HG03196 (cell line): ENCODE measurements around the gene ADARB1.

Experiments
- ATAC-seq: cut with Tn5 transposase; IDR thresholded peaks from one replicate; pipeline ENCODE4 v1.9.1; 2021; ENCODE audit not compliant: unreplicated experiment

ADARB1 gene

GRCh38 chr21:45037986-45038385, 36.4 kb upstream of the ADARB1 start:
- ATAC-seq, result no peak

- ATAC-seq, result no peak
Observed at GRCh38 chr21:45039317-45040156, 34.8 kb upstream of the ADARB1 start.

- no peak for ATAC-seq
Observed at GRCh38 chr21:45040157-45040711, 34.1 kb upstream of the ADARB1 start.

DNA sequence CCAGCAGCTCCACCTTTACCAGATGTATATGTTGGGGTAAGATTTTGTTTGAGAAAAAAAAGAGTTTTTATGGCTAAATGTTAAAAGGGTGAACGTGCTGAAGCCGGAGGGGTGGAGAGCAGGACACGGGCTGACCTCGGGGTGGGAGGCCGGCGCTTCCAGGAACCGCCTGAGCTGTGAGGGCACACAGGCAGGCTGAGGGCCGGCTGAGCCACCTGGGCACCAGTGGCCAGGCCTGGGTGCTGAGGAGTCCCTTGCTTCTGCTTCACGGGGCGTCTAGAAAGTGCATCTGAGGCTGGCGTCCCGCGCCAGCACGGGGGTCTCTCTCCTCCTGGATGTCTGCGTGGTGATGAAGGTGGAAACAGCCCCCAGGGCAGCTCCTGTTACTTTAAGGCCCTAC, 33.6 kb upstream of the ADARB1 start:
- ATAC-seq, result no peak

- ATAC-seq, result no peak
Observed at GRCh38 chr21:45041351-45041805, 33.0 kb upstream of the ADARB1 start.

- ATAC-seq, result no peak
Observed at GRCh38 chr21:45041984-45042663, 32.3 kb upstream of the ADARB1 start.

DNA sequence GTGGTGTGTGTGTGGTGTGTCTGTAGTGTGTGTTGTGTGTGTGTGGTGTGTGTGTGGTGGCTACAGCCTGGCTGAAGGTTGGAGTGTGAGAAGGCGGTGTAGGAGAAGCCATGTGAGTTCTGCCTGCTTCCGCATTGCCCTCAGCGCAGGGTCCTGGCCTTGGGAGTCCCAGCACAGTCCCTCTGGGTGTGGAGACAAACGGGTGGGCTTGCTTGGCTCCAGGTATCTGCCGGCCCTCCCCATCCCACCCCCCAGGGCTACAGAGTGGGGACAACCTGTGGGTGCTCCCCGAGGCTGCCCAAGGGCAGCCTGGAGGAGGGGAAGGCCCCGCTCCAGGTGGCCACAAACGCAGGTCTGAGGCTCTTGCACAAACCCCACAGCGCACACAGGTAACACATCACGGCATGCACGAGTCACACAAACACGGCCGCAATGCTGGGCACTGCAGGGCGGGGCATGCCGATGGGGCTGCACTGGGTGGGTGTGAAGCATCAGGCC, 31.7 kb upstream of the ADARB1 start:
- ATAC-seq, result no peak

GRCh38 chr21:45043541-45044020, 30.8 kb upstream of the ADARB1 start:
- no peak for ATAC-seq

- ATAC-seq, result no peak
Observed at GRCh38 chr21:45045481-45045880, 28.9 kb upstream of the ADARB1 start.

DNA sequence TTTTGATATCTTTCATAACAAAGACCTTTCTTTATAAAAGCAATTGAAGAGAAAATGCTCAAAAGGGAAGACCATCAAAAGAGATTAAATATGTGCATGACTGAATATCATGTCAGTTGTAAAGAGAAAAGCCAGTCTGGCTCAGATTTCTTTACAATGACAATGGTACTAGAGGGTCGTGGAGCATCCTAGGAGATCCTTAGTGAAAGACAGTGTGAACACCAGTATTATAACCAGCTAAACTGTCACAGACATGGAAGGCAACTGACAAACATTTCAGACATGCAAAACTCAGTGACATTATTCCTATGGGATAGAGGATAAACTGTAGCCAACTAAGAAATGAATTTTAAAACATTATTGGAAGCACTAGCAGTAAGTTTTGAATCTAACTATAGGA, 27.1 kb upstream of the ADARB1 start:
- no peak for ATAC-seq

DNA sequence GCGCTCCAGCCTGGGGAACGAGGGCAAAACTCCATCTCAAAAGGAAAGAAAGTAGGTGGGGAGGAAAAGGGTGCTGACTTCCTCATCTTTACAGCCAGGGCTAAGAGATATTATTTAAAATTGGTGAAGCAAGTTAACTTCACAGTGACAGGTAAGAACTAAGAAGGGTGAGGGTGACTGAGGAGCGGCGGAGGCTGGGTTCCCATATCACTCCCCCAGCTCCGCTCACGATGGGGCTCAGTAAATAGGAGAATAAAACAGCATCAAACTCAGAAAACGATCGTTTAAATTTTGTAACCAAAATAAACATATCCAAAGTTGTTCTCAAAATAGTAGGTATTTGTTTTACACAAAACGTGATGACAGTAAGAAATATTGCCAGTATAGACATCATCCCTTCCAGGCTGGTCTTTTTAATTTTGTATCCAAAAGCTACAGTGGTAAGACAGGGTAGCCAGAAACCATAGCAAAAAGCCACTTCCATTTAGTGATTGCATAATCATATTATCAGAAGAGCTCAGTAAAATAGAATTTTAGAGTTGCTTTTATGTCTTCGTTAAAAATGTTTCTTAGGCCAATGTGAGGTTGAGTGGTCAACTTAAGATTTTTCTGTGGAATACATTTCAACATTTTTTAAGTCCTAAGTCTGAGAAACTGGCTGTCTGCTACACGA, 26.2 kb upstream of the ADARB1 start:
- no peak for ATAC-seq

DNA sequence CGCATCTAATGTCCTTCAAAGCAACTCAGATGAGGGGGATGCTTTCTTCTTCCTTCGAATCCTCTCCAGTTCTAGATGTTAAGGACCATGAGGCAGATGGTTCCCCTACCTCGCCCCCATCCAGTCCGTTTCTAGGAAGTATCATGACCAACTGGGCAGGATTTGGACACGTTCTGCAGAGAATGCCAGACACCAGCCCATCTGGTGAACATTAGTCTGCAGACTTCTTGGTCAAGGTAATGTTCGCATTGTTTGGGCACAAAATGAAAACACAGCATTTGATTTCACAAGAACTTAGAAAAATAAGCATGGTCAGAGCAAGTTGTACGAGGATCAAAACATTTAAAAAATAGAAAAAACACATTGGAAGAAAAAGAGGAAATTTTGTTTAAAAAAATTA, 25.4 kb upstream of the ADARB1 start:
- ATAC-seq, result no peak

GRCh38 chr21:45049714-45050344, 24.6 kb upstream of the ADARB1 start:
- no peak for ATAC-seq

DNA sequence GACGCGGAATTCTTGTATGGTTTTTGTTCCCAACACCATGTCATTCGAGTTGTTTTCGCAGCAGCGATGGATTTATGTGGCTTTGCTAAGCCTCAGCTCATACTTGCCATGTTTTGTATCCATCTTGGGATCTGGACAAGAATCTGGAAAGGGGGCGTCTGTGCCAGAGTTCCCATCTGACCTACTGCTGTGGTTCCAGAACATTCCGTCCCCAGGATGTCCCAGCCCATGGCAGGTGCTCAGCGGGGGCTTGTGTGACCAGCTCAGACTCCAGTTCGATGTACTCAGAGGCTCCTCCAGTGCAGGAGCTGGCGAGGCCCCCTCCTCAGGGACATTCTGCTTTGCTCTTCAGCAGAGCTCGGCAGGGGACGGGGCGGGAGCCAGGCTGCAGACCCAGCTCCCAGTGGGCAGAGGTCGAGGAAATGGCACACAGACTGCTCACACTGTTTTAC, 24.0 kb upstream of the ADARB1 start:
- no peak for ATAC-seq

- no peak for ATAC-seq
Observed at GRCh38 chr21:45050797-45051489, 23.4 kb upstream of the ADARB1 start.

GRCh38 chr21:45051580-45052434, 22.6 kb upstream of the ADARB1 start:
- no peak for ATAC-seq

GRCh38 chr21:45052960-45053359, 21.4 kb upstream of the ADARB1 start:
- no peak for ATAC-seq

- ATAC-seq, result no peak
Observed at GRCh38 chr21:45053561-45054226, 20.7 kb upstream of the ADARB1 start.
